ENCODE measurements around the gene REXO4.

GRCh38 chr9:133461975-133462374 lies 44.2 kb upstream of the REXO4 start:
- TF ChIP-seq POLR2A (IDR thresholded peaks at IDR 0.05) = no peak
- TF ChIP-seq, protein P1, sequence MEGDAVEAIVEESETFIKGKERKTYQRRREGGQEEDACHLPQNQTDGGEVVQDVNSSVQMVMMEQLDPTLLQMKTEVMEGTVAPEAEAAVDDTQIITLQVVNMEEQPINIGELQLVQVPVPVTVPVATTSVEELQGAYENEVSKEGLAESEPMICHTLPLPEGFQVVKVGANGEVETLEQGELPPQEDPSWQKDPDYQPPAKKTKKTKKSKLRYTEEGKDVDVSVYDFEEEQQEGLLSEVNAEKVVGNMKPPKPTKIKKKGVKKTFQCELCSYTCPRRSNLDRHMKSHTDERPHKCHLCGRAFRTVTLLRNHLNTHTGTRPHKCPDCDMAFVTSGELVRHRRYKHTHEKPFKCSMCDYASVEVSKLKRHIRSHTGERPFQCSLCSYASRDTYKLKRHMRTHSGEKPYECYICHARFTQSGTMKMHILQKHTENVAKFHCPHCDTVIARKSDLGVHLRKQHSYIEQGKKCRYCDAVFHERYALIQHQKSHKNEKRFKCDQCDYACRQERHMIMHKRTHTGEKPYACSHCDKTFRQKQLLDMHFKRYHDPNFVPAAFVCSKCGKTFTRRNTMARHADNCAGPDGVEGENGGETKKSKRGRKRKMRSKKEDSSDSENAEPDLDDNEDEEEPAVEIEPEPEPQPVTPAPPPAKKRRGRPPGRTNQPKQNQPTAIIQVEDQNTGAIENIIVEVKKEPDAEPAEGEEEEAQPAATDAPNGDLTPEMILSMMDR (IDR thresholded peaks at IDR 0.05) = no peak
